Mesenchymal stem cell (in vitro differentiated cells and primary cell): ENCODE data around the gene KRT76.

Experiments used
- DNase-seq: peaks from one replicate; pipeline ENCODE4 v3.0.0-alpha.2; 2013
- H2AFZ ChIP-seq: one replicate; pipeline ENCODE4 v1.6.1; 2013; ENCODE audit warnings: low read depth, mild to moderate bottlenecking, control low read depth, inconsistent platforms, low read length, moderate library complexity
- H2AK5ac ChIP-seq: 2 replicates; pipeline ENCODE4 v1.6.1; 2013; ENCODE audit warnings: low read length, moderate library complexity, mild to moderate bottlenecking, inconsistent platforms; ENCODE audit not compliant: severe bottlenecking
- H2BK120ac ChIP-seq: one replicate; pipeline ENCODE4 v1.6.1; 2013; ENCODE audit warnings: low read depth, mild to moderate bottlenecking, inconsistent platforms, low read length, moderate library complexity
- H2BK12ac ChIP-seq, 2 experiments: one replicate each; pipeline ENCODE4 v1.6.1; 2013; ENCODE audit warnings: inconsistent platforms in 2 of 2, low read length in 2 of 2, mild to moderate bottlenecking in 2 of 2, moderate library complexity in 2 of 2, control low read depth in 1 of 2
- H2BK15ac ChIP-seq: one replicate; pipeline ENCODE4 v1.6.1; 2013; ENCODE audit warnings: mild to moderate bottlenecking, low read depth, inconsistent platforms; ENCODE audit not compliant: poor library complexity, severe bottlenecking
- H2BK5ac ChIP-seq: 2 replicates; pipeline ENCODE4 v1.6.1; 2013; ENCODE audit warnings: low read depth, mild to moderate bottlenecking, low read length, control low read depth, inconsistent platforms; ENCODE audit not compliant: poor library complexity, severe bottlenecking
- H3K14ac ChIP-seq, 2 experiments: one replicate each; pipeline ENCODE4 v1.6.1; 2013; ENCODE audit warnings: inconsistent platforms in 2 of 2, low read length in 2 of 2, control low read depth in 1 of 2, mild to moderate bottlenecking in 1 of 2, moderate library complexity in 1 of 2
- H3K18ac ChIP-seq, 2 experiments: one replicate each; pipeline ENCODE4 v1.6.1; 2013; ENCODE audit warnings: inconsistent platforms in 2 of 2, low read length in 2 of 2, control low read depth in 1 of 2, low read depth in 1 of 2, mild to moderate bottlenecking in 1 of 2
- H3K23ac ChIP-seq, 2 experiments: one replicate each; pipeline ENCODE4 v1.6.1; 2013; ENCODE audit warnings: inconsistent platforms in 2 of 2, low read length in 2 of 2, mild to moderate bottlenecking in 2 of 2, moderate library complexity in 2 of 2, control low read depth in 1 of 2
- H3K27ac ChIP-seq: 2 replicates; pipeline ENCODE4 v1.5.1; 2013; ENCODE audit warnings: mild to moderate bottlenecking, moderate library complexity, low read length, control low read depth, inconsistent platforms; ENCODE audit not compliant: poor library complexity, severe bottlenecking
- H3K27me3 ChIP-seq, 2 experiments: 2 replicates each; pipeline versions ENCODE4 v1.6.1 to v1.7.0; 2013; ENCODE audit warnings: low read length in 2 of 2, mild to moderate bottlenecking in 2 of 2, moderate library complexity in 2 of 2, control low read depth in 1 of 2, inconsistent platforms in 1 of 2; ENCODE audit not compliant: control insufficient read depth in 1 of 2, insufficient read depth in 1 of 2
- H3K36me3 ChIP-seq, 2 experiments: 2 replicates each; pipeline versions ENCODE4 v1.6.1 to v1.7.0; 2013; ENCODE audit warnings: low read length in 2 of 2, control low read depth in 1 of 2, inconsistent platforms in 1 of 2, low read depth in 1 of 2, mild to moderate bottlenecking in 1 of 2; ENCODE audit not compliant: insufficient read depth in 2 of 2, control insufficient read depth in 1 of 2
- H3K4ac ChIP-seq, 2 experiments: one replicate each; pipeline ENCODE4 v1.6.1; 2013; ENCODE audit warnings: inconsistent platforms in 2 of 2, low read length in 2 of 2, mild to moderate bottlenecking in 2 of 2, moderate library complexity in 2 of 2, control low read depth in 1 of 2, low read depth in 1 of 2
- H3K4me1 ChIP-seq: 2 replicates; pipeline ENCODE4 v1.6.1; 2013; ENCODE audit warnings: low read depth, low read length, control low read depth; ENCODE audit not compliant: control insufficient read depth, insufficient read depth
- H3K4me2 ChIP-seq: 2 replicates; pipeline ENCODE4 v1.6.1; 2013; ENCODE audit warnings: low read length, mild to moderate bottlenecking, inconsistent platforms; ENCODE audit not compliant: poor library complexity, severe bottlenecking
- H3K4me3 ChIP-seq, 2 experiments: 2 replicates each; pipeline versions ENCODE4 v1.5.1 to v1.7.0; 2013; ENCODE audit warnings: low read length in 2 of 2, mild to moderate bottlenecking in 2 of 2, control low read depth in 1 of 2, low read depth in 1 of 2; ENCODE audit not compliant: insufficient read depth in 1 of 2
- H3K79me1 ChIP-seq: replicated peaks from 2 replicates; pipeline ENCODE4 v1.6.1; 2013; ENCODE audit warnings: mild to moderate bottlenecking, control low read depth, low read length, inconsistent platforms; ENCODE audit not compliant: poor library complexity, severe bottlenecking
- H3K9ac ChIP-seq: 2 replicates; pipeline ENCODE4 v1.7.0; 2013; ENCODE audit warnings: mild to moderate bottlenecking, low read length, moderate library complexity
- H3K9me3 ChIP-seq: 2 replicates; pipeline ENCODE4 v1.7.0; 2013; ENCODE audit warnings: mild to moderate bottlenecking, low read length; ENCODE audit not compliant: control insufficient read depth
- H4K8ac ChIP-seq: one replicate; pipeline ENCODE4 v1.6.1; 2013; ENCODE audit warnings: inconsistent platforms, mild to moderate bottlenecking, low read length, moderate library complexity
- H4K91ac ChIP-seq: one replicate; pipeline ENCODE4 v1.6.1; 2013; ENCODE audit warnings: mild to moderate bottlenecking, low read length, inconsistent platforms
- WGBS: methylation state at CpG from one replicate; pipeline ENCODE4 v1.1.7; 2013; ENCODE audit warnings: mixed read lengths; 5-methylcytosine and 5-hydroxymethylcytosine counted together

Gene KRT76

DNA sequence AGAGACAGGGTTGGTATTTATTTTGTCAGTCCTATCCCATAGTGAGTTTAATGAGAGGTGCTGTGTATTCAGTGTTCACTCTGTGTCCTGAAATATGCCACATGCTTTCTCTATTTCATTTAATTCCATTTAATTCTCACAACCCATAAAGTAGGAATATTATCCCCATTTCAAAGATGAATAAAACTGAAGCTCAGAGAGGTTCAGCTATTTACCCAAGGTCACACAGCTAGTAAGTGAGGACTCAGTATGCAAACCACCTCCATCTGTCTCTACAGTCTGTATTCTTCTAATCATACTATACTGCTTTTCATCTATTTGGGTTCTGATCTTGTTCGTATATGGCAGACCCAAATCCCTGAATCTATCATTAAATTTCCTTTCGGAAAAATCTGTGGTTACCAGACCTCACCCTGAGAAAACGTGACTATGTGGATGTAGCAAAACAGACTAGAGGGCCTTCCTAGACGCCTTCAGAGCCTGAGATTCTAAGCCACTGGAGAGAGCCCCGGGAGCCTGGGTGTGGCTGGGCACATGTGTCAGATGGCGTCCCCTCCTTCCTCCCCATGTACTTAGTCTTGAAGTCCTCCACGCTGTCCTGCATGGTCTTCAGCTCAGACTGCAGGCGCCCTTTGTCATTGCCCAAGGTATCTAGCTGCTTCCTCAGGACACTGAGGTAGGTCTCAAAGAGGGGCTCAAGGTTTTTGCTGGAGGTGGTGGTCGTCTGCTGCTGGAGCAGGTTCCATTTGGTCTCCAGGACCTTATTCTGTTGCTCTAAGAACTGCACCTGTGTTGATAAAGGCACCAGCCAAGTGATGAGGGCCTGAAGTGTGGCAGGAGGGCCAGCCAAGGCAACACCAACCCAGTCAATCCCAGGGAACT is 34.3 kb upstream of the KRT76 start:
- H3K36me3 ChIP-seq = no peaks in the 10 kb centered on the region
- H2BK12ac ChIP-seq = no peak overlapping the region
- no peak overlapping the region for H3K23ac ChIP-seq
- H2AFZ ChIP-seq = no peak overlapping the region
- H3K14ac ChIP-seq = no peak overlapping the region
- H3K27ac ChIP-seq = no peak overlapping the region
- no peaks in the 10 kb centered on the region for H3K79me1 ChIP-seq
- H2AK5ac ChIP-seq = no peak overlapping the region
- no peak overlapping the region for H4K91ac ChIP-seq
- no peak overlapping the region for H2BK5ac ChIP-seq
- H3K27me3 ChIP-seq = peaks cover 10 to 73% of the 10 kb centered on the region in 2 experiments
- no peak overlapping the region for H2BK15ac ChIP-seq
- no peak for DNase-seq
- H3K4me1 ChIP-seq = peaks cover 12% of the 10 kb centered on the region
- H2BK120ac ChIP-seq = no peak overlapping the region
- WGBS = 73% methylated on average over 9 of the region's 9 CpGs
- no peak overlapping the region for H3K9ac ChIP-seq
- H3K4ac ChIP-seq = no peak overlapping the region
- no peak overlapping the region for H3K4me2 ChIP-seq
- H3K4me3 ChIP-seq = no peak overlapping the region
- H4K8ac ChIP-seq = no peak overlapping the region
- no peak overlapping the region for H3K18ac ChIP-seq
- no peaks in the 10 kb centered on the region for H3K9me3 ChIP-seq

DNA sequence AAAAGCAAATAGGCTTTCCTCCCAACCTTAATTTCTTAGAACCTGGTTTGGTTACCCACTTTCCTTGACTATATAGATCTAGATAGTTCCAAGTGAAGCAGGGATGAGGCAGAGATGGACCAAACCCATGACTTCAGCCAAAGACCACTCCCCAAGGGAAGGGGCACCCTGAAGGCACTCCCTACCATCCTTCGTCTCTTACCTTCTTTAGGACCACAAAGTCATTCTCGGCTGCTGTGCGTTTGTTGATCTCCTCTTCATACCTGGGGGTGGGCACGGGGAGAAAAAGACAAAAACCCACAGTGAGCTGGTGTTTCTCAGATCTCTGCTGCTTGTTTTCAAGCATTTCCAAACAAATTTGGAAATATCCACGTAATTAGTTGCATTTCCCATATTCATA is 33.4 kb upstream of the KRT76 start:
- H3K18ac ChIP-seq = no peak overlapping the region
- 55% methylated on average over 4 of the region's 5 CpGs for WGBS

DNA sequence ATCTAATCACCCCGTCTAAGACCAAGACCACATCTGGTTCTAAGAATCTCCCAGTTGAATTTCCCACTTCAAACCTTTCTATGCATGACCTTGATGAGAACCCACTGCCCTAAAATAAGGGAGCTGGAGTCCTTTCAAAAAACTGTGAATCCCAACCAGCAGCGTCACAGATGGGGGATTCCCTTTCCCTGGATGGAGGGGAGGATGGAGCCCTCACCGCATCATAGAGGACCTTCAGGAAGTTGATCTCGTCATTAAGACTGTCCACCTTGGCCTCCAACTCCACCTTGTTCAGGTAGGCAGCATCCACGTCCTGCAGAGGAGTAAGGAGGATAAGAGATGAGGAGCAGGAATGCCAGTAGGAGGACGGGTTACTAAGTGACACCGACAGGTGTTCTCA is 32.0 kb upstream of the KRT76 start:
- no peak overlapping the region for H3K4me2 ChIP-seq
- H2BK12ac ChIP-seq = no peak overlapping the region
- no peak overlapping the region for H3K14ac ChIP-seq
- H2BK15ac ChIP-seq = no peak overlapping the region
- no peak overlapping the region for H2AFZ ChIP-seq
- H3K27ac ChIP-seq = no peak overlapping the region
- H3K9ac ChIP-seq = no peak overlapping the region
- no peak for DNase-seq
- H3K23ac ChIP-seq = no peak overlapping the region
- no peaks in the 10 kb centered on the region for H3K79me1 ChIP-seq
- H3K4me1 ChIP-seq = peaks cover 17% of the 10 kb centered on the region
- no peak overlapping the region for H2BK120ac ChIP-seq
- no peak overlapping the region for H3K18ac ChIP-seq
- no peak overlapping the region for H3K4me3 ChIP-seq
- H2BK5ac ChIP-seq = no peak overlapping the region
- no peaks in the 10 kb centered on the region for H3K36me3 ChIP-seq
- H4K91ac ChIP-seq = no peak overlapping the region
- no peak overlapping the region for H3K4ac ChIP-seq
- H4K8ac ChIP-seq = no peak overlapping the region
- 82% methylated on average over 6 of the region's 7 CpGs for WGBS
- no peaks in the 10 kb centered on the region for H3K9me3 ChIP-seq
- peaks cover 10 to 86% of the 10 kb centered on the region in 2 experiments for H3K27me3 ChIP-seq
- H2AK5ac ChIP-seq = no peak overlapping the region

More for the DNA sequence above, 33.4 kb upstream of the KRT76 start:
- no peak overlapping the region for H4K8ac ChIP-seq
- H4K91ac ChIP-seq = no peak overlapping the region
- no peak overlapping the region for H2AFZ ChIP-seq
- no peak overlapping the region for H2BK15ac ChIP-seq
- no peak overlapping the region for H3K23ac ChIP-seq
- no peak overlapping the region for H2AK5ac ChIP-seq
- no peak overlapping the region for H3K9ac ChIP-seq
- H3K27me3 ChIP-seq = peaks cover 10 to 80% of the 10 kb centered on the region in 2 experiments
- no peaks in the 10 kb centered on the region for H3K36me3 ChIP-seq
- no peak overlapping the region for H2BK120ac ChIP-seq
- H3K4ac ChIP-seq = no peak overlapping the region
- H3K79me1 ChIP-seq = no peaks in the 10 kb centered on the region
- H3K4me3 ChIP-seq = no peak overlapping the region
- no peak for DNase-seq
- H2BK5ac ChIP-seq = no peak overlapping the region
- no peak overlapping the region for H3K14ac ChIP-seq
- H3K4me1 ChIP-seq = peaks cover 15% of the 10 kb centered on the region
- H3K9me3 ChIP-seq = no peaks in the 10 kb centered on the region
- H3K4me2 ChIP-seq = no peak overlapping the region
- H3K27ac ChIP-seq = no peak overlapping the region
- H2BK12ac ChIP-seq = no peak overlapping the region

DNA sequence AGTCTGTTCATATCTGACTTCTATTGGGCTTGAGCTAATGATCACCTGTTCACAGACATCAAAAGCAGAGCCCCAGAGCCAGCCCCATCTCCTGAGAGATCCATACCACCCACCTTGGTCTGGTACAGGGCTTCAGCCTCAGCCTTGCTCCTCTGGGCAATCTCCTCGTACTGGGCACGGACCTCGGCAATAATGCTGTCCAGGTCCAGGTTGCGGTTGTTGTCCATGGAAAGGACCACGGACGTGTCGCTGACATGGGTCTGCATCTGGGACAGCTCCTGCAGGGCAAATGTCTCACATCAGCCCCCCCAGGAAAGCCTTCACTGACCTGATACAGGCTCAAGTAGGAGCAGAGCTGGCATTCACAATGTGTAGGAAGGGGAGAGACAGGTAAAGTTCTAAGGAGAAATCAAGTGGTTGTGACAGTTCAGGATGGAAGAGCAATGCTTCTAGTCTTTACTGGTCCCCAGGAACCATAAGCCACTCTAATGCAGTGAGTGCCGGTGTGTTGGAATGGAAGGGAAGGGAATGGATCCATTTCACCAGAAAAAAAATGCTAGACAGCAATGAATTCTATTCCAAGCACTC is 31.5 kb upstream of the KRT76 start:
- Histone ChIP-seq H4K8ac (no peak overlapping the region), H3K9ac (no peak overlapping the region), H2AK5ac (no peak overlapping the region), H3K4ac (no peak overlapping the region), H3K27me3 (peaks cover 14 to 85% of the 10 kb centered on the region in 2 experiments), H2BK120ac (no peak overlapping the region), H3K14ac (no peak overlapping the region), H3K27ac (no peak overlapping the region), H3K4me2 (no peak overlapping the region), H3K23ac (no peak overlapping the region), H3K4me3 (no peak overlapping the region), H3K9me3 (no peaks in the 10 kb centered on the region), H2BK5ac (no peak overlapping the region), H2BK15ac (no peak overlapping the region), H2BK12ac (no peak overlapping the region), H2AFZ (no peak overlapping the region), H3K4me1 (peaks cover 17% of the 10 kb centered on the region), H4K91ac (no peak overlapping the region), H3K18ac (no peak overlapping the region), H3K36me3 (no peaks in the 10 kb centered on the region), H3K79me1 (no peaks in the 10 kb centered on the region)
- no peak for DNase-seq
- 83% methylated on average over 8 of the region's 8 CpGs for WGBS
